M059J (cell line): ENCODE results near the gene MFSD1. TPM values are rescaled to one million over a fixed set of nuclear protein-coding genes. Genes with fewer than 3 reads are reported as not detected.

ENCODE experiments used
- total RNA-seq: library from RNA; depleted of rRNA; stranded (reverse); fragments of >200 nt; shearing (Covaris generic); gene quantifications from 2 replicates; pipeline ENCODE4 v1.2.3, GENCODE V29; 2014; rRNA removed

The MFSD1 gene
- total RNA-seq, 1 experiment from 2014 or later: 180 TPM

Other genes starting within 250 kb of the MFSD1 start
- gene MLF1, start 230.9 kb upstream of the MFSD1 start, total RNA-seq: 30.7 and 38.6 TPM in 2 replicates
- gene GFM1, start 157.5 kb upstream of the MFSD1 start, total RNA-seq: 49.7 and 57.5 TPM in 2 replicates
- 0.25 TPM in 1 of 2 replicates, not detected in the other for gene LXN, start 129.4 kb upstream of the MFSD1 start, total RNA-seq
- gene RARRES1, start 69.6 kb upstream of the MFSD1 start, total RNA-seq: 1.8 and 3.7 TPM in 2 replicates